Upper lobe of left lung (tissue), 6 donors: Measurements from ENCODE around the gene SH3BGRL2. TPM values are rescaled to one million over a fixed set of nuclear protein-coding genes. Genes with fewer than 3 reads are reported as not detected.

ENCODE experiments used
- ATAC-seq, 2 donors: fragments of 200-7000 bp; cut with Tn5 transposase; one replicate each; pipeline ENCODE4 v1.9.1; 2022; ENCODE audit warnings: mild to moderate bottlenecking in 2 of 2, moderate library complexity in 2 of 2; ENCODE audit not compliant: low FRiP score in 2 of 2
- DNase-seq, 2 donors: peaks; one replicate each; pipeline ENCODE4 v3.0.0-alpha.2; 2019 to 2020
- H3K27ac ChIP-seq, 4 donors: fragments of 200-600 bp; sonication (generic); one replicate each; pipeline ENCODE4 v1.5.1; 2016 to 2019
- H3K27me3 ChIP-seq, 4 donors: fragments of 200-600 bp; sonication (generic); one replicate each; pipeline ENCODE4 v1.5.1; 2017 to 2019
- H3K36me3 ChIP-seq, 4 donors: fragments of 200-600 bp; sonication (generic); one replicate each; pipeline ENCODE4 v1.5.1; 2016 to 2019
- H3K4me1 ChIP-seq, 4 donors: fragments of 200-600 bp; sonication (generic); one replicate each; pipeline ENCODE4 v1.5.1; 2018 to 2019
- H3K4me3 ChIP-seq, 4 donors: fragments of 200-600 bp; sonication (generic); one replicate each; pipeline ENCODE4 v1.5.1; 2017 to 2019; ENCODE audit warnings: mild to moderate bottlenecking in 2 of 4, moderate library complexity in 1 of 4
- H3K9me3 ChIP-seq, 4 donors: fragments of 200-600 bp; sonication (generic); one replicate each; pipeline ENCODE4 v1.5.1; 2018 to 2019
- EP300 ChIP-seq, 4 donors: sonication (generic); formaldehyde crosslinking; IDR thresholded peaks; one replicate each; pipeline ENCODE4 v1.5.1; 2017; ENCODE audit warnings: antibody characterized with exemption in 4 of 4, control low read depth in 2 of 4
- POLR2A ChIP-seq, 4 donors: fragments of 450-650 bp; IDR thresholded peaks; one replicate each; pipeline ENCODE4 v1.5.1; 2016 to 2017; ENCODE audit warnings: antibody characterized with exemption in 4 of 4, mild to moderate bottlenecking in 2 of 4
- POLR2AphosphoS5 ChIP-seq, 2 donors: sonication (generic); formaldehyde crosslinking; IDR thresholded peaks; one replicate each; pipeline ENCODE4 v1.5.1; 2017; ENCODE audit warnings: antibody characterized with exemption in 2 of 2
- WGBS, 2 donors: methylation state at CpG; one replicate each; pipeline ENCODE4 v1.1.5; 2017 to 2018; 5-methylcytosine and 5-hydroxymethylcytosine counted together
- total RNA-seq, 6 donors: library from RNA; depleted of rRNA in 4 of 6; stranded (reverse); fragments of >200 nt in 4 of 6; gene quantifications; one replicate each; pipeline versions ENCODE4 v1.1.0 to v1.2.1, GENCODE V29; 2016 to 2021
- TF ChIP-seq, protein P1 (sequence below), 6 experiments: fragments of 450-650 bp in 4 of 6; fragments of 200-600 bp in 2 of 6; sonication (generic) in 2 of 6; IDR thresholded peaks; one replicate each; pipeline ENCODE4 v1.5.1; 2016 to 2019; ENCODE audit warnings: antibody characterized with exemption in 6 of 6
- donor health status: DM: no; HTN: no; CAD: no; lungs with moderate emphysema.
- donor health status: DM: no; HTN: yes; CAD: no; lungs with severe emphysema.

Gene SH3BGRL2
- total RNA-seq, 6 donors from 2014 or later, result 23.6 to 65.8 (median 25.4) TPM

DNA sequence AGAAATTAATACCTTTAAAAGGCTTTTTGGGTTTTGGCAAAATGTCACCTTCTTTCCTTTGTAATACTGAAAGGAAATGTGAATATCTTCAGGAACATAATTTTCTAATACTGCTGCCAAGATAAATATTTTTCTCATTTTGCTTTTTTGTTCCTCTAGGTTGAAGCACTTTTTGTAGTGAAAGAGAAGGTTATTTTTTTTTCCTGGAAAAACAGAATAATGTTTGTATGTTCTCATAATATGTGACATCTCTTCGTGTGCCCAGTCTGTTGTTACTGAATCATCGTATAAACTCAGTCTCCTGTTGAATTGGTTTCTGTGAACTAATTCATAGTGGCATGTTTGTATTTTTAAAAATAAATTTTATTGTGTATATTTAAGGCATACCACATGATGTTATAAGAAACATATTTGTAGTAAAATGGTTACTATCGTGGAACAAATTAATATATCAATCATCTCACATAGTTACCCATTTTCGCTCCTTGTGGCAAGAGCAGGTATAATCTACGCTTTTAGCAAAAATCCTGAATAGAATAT, 74.4 kb downstream of the SH3BGRL2 start:
- Histone ChIP-seq H3K4me3 (no peak overlapping the region), H3K27ac (no peak overlapping the region), H3K36me3 (no peaks in the 10 kb centered on the region), H3K9me3 (no peaks in the 10 kb centered on the region), H3K4me1 (no peaks in the 10 kb centered on the region), H3K27me3 (no peaks in the 10 kb centered on the region)
- TF ChIP-seq EP300 (IDR thresholded peaks at IDR 0.05) (no peak), POLR2A (IDR thresholded peaks at IDR 0.05) (no peak), POLR2AphosphoS5 (IDR thresholded peaks at IDR 0.05) (no peak)
- TF ChIP-seq, protein P1, sequence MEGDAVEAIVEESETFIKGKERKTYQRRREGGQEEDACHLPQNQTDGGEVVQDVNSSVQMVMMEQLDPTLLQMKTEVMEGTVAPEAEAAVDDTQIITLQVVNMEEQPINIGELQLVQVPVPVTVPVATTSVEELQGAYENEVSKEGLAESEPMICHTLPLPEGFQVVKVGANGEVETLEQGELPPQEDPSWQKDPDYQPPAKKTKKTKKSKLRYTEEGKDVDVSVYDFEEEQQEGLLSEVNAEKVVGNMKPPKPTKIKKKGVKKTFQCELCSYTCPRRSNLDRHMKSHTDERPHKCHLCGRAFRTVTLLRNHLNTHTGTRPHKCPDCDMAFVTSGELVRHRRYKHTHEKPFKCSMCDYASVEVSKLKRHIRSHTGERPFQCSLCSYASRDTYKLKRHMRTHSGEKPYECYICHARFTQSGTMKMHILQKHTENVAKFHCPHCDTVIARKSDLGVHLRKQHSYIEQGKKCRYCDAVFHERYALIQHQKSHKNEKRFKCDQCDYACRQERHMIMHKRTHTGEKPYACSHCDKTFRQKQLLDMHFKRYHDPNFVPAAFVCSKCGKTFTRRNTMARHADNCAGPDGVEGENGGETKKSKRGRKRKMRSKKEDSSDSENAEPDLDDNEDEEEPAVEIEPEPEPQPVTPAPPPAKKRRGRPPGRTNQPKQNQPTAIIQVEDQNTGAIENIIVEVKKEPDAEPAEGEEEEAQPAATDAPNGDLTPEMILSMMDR (IDR thresholded peaks at IDR 0.05), result no peak
- 87 to 91% methylated on average over 5 of the region's 5 CpGs for WGBS, 2 donors
- ATAC-seq (no peak), DNase-seq (no peak)

DNA sequence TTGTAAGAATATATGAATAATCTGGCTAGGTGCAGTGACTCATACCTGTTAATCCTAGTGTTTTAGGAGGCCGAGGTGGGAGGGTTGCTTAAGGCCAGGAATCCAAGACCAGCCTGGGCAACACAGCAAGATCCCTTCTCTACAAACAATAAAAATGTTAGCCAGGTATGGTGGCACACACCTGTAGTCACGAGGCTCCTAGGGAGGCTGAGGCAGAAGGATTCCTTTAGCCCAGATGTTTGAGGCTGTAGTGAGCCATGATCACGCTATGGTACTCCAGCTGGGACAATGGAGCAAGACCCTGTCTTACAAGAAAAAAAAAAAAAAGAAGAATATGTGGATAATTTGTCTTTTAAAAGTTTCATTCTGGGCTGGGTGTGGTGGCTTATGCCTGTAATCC, 75.4 kb downstream of the SH3BGRL2 start:
- Histone ChIP-seq H3K9me3 (no peaks in the 10 kb centered on the region), H3K36me3 (no peaks in the 10 kb centered on the region), H3K27ac (no peak overlapping the region), H3K4me3 (no peak overlapping the region), H3K27me3 (no peaks in the 10 kb centered on the region), H3K4me1 (peaks cover 0 to 3% (median 0%) of the 10 kb centered on the region in 4 donors)
- DNase-seq (no peak), ATAC-seq (no peak)
- 88 to 96% methylated on average over 3 of the region's 3 CpGs for WGBS, 2 donors
- TF ChIP-seq EP300 (IDR thresholded peaks at IDR 0.05) (no peak), POLR2A (IDR thresholded peaks at IDR 0.05) (no peak), POLR2AphosphoS5 (IDR thresholded peaks at IDR 0.05) (no peak)
- TF ChIP-seq, protein P1 (IDR thresholded peaks at IDR 0.05), result no peak

DNA sequence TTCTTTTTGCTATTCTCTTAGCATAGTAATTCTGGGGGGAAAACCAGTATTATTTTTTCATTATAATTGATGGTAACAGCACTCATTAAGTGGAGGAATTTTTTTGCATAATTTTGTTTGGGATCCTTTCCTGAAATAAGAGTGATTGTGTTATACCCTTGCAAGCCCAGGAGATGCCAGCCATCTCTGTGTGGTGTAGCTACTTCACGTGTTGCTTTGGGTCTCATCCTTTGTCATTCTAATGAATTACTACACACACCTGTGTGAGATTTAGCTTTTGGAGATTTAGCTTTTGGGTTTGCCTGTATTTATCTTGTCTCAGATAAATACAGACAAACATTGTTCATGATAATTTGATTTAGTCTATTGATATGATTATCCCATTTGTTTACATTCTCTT, 76.5 kb downstream of the SH3BGRL2 start:
- Histone ChIP-seq H3K4me1 (peaks cover 0 to 5% (median 2%) of the 10 kb centered on the region in 4 donors), H3K27ac (no peak overlapping the region), H3K4me3 (no peak overlapping the region), H3K36me3 (no peaks in the 10 kb centered on the region), H3K27me3 (no peaks in the 10 kb centered on the region), H3K9me3 (no peaks in the 10 kb centered on the region)
- 96 to 100% methylated on average over 1 of the region's 1 CpG for WGBS, 2 donors
- ATAC-seq (no peak), DNase-seq (no peak)
- TF ChIP-seq EP300 (IDR thresholded peaks at IDR 0.05), result no peak
- no peak for TF ChIP-seq POLR2AphosphoS5 (IDR thresholded peaks at IDR 0.05)
- no peak for TF ChIP-seq POLR2A (IDR thresholded peaks at IDR 0.05)
- TF ChIP-seq, protein P1 (IDR thresholded peaks at IDR 0.05), result no peak

DNA sequence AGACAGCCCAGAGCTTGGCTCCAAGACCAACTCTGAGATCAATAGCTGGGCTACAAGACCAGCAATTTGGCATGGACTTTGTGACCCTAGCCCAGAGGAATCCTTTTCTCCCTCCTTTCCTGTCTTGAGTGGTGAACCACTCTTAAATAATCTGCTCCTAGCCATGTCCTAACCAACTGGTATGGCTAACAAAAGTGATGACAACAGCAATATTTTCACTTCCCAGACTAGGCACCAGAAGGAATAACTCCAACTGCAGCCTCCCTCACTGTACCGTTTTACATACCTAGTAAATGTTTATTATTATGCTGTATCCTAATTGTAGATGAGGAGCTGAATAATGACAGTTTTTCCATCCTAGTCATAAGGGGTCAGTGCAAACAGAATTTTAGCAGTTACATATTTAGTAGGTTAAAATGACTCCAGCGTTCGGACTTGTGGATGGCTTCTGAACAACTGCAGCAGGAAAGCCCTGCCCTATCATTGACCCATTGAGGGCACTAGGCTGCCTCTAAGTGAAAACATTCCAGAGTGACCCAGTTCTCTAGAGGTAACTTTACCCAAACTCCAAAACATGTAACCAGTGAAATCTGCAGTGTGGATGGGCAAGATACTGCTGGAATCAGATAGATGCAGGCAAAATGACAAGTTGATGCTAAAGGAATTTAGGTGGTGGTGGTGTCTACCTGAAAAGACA, 77.1 kb downstream of the SH3BGRL2 start:
- peaks cover 0 to 5% (median 2%) of the 10 kb centered on the region in 4 donors for H3K4me1 ChIP-seq
- no peak overlapping the region for H3K27ac ChIP-seq
- TF ChIP-seq POLR2AphosphoS5 (IDR thresholded peaks at IDR 0.05), result no peak
- TF ChIP-seq EP300 (IDR thresholded peaks at IDR 0.05), result no peak
- TF ChIP-seq, protein P1 (IDR thresholded peaks at IDR 0.05), result no peak
- TF ChIP-seq POLR2A (IDR thresholded peaks at IDR 0.05), result no peak
- H3K9me3 ChIP-seq, result no peaks in the 10 kb centered on the region
- WGBS, 2 donors, result 60 to 75% methylated on average over 3 of the region's 3 CpGs
- ATAC-seq (no peak), DNase-seq (no peak)
- H3K36me3 ChIP-seq, result no peaks in the 10 kb centered on the region
- no peaks in the 10 kb centered on the region for H3K27me3 ChIP-seq
- H3K4me3 ChIP-seq, result no peak overlapping the region
